ENCODE measurements around the gene CXCL3. TPM values are rescaled to one million over a fixed set of nuclear protein-coding genes. Genes with fewer than 3 reads are reported as not detected.

The CXCL3 gene
- total RNA-seq, 1 experiment from 2014 or later: 8.7 TPM

DNA sequence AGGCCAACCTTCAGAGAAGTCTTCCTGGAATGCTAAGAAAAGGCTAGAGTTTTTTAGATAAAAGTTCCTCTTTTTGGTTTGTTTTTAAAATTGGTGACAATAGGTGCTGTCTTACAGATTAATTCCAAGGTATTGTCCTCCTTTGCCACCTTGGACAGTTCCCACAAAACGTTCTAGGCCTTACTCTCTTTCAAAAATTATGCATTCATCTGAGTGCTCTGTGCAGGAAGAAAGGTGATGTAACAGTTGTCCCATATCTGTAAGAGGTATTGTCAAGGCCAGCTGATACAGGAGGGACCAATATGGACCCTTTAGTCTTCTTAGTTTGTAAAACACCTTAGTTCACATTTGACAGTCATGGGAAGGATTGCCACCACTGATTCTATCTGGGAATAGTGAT, 24.2 kb downstream of the CXCL3 start:
- DNase-seq (ENCODE audit: low read depth): no peak

DNA sequence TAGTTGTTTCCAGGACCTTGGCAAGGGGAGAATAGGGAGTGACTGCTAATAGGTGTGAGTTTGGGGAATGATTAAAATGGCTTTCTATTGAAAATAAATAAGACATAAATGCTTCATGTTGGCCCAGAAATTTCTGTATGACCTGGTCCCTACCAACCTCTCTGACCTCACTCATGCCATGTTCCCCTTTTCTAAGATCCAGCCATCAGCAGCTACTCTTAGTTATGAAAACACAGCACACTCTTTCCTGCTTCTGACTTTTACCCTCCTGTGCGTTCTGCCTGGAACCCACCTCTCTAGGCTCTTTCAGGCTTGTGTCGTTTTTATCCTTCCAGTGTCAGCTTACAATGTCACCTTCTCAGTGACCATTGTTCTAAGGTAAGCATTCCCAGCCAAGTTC, 25.2 kb downstream of the CXCL3 start:
- no peak for DNase-seq (ENCODE audit: low read depth)

- DNase-seq (ENCODE audit: low read depth): no peak
These were observed 26.4 kb downstream of the CXCL3 start for GRCh38 chr4:74012130-74012529.

GRCh38 chr4:74009307-74009706, 29.2 kb downstream of the CXCL3 start:
- no peak for DNase-seq (ENCODE audit: low read depth)

- peak; percentile 95 for DNase-seq (ENCODE audit: low read depth)
These were observed 32.4 kb downstream of the CXCL3 start for GRCh38 chr4:74006009-74006476.

- peak; percentile 71 for DNase-seq (ENCODE audit: low read depth)
These were observed 33.0 kb downstream of the CXCL3 start for GRCh38 chr4:74005528-74005927.

DNA sequence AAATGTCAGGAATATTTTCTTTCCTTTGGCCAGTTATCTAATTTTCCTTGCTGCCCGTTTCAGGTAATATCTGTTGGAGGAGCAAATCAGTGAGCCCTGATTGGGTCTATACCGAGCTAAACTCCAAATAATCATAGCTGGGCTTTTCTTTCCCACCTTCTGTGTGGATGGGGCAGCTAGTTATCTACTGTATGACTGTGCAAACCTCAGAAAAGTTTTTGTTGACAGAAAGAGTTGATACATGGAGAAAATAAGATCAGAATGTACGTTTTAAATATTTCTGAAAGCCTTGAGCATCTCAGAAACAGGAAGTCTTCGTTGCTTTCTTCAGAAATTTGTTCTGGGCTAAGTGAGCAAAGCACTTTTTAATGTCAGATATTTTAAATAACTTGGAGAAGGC, 33.8 kb downstream of the CXCL3 start:
- DNase-seq (ENCODE audit: low read depth): no peak

- no peak for DNase-seq (ENCODE audit: low read depth)
These were observed 38.2 kb downstream of the CXCL3 start for GRCh38 chr4:74000301-74000700.

- DNase-seq (ENCODE audit: low read depth): no peak
These were observed 40.2 kb downstream of the CXCL3 start, which contains the start of gene CXCL5 for GRCh38 chr4:73998040-73999011. CXCL5 (minus strand) TSS chr4:73998677; CDS start chr4:73998581, 96 bp downstream.

DNA sequence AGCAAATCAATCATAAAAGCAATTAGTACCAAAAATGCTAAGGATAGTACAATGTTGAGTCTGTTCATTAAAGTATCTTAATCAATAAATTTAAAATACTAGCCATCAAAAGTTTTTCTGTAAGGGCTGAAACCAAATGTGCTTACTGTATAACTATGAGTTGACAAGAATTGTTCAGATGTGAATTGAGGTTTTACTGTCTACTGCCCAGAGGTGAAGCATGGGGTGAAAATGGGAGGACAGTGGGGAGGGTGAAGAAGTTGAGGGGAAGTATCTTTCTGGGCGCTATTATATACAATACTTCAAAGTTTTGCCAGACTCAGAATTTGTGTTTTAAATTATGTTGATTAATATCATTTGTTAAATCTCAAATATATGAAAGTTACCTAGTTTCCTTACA, 46.4 kb downstream of the CXCL3 start:
- DNase-seq (ENCODE audit: low read depth): no peak

DNA sequence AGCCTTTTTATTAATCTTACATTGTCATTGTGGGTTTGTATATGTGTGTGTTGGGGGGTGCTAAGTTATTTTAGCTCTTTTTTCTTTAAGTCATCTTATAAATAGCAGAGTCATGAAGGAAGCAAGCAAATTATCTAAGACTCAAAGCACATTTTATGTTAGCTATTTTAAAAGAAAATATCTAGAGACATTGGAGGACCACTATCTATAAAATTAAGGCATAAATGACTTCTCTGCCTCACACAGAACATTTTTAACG, 46.8 kb downstream of the CXCL3 start:
- no peak for DNase-seq (ENCODE audit: low read depth)

DNA sequence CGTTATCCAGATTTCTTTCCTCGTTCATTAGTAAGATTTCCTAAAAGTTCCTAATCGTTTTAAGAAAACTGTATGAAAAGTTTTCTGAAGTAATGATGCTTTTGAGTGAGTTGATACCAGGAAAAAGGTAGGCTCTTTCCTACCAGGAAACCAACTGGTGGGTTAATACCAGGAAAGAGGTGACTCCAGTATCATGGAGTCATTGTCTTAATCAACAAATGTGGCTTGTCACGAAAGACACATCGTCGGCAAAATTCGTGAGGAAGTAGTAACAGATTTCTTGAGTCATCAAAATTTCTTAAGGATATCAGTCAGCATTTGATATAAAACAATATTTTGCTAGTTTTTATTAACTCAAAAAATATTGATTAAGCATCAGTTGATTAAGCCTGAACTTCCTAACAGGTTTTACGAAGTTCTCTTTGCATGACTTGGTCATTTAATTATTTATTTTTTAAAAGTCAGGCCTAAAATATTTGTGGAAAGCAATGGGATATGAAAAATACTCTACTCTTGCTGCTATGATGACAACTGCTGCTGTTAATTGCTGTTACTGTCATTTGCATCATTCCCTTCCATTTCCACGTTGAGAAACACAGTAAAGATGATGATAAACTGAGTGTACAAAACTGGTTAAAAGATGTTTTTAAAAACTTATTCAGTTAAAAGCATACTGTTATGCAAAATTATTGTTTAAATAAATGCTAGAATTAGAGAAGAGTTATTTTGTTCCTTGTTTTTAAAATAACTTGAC, 47.3 kb downstream of the CXCL3 start:
- no peak for DNase-seq (ENCODE audit: low read depth)

- no peak for DNase-seq (ENCODE audit: low read depth)
These were observed 48.6 kb downstream of the CXCL3 start for GRCh38 chr4:73989928-73990327.

- no peak for DNase-seq (ENCODE audit: low read depth)
These were observed 49.5 kb downstream of the CXCL3 start for GRCh38 chr4:73989031-73989430.

DNA sequence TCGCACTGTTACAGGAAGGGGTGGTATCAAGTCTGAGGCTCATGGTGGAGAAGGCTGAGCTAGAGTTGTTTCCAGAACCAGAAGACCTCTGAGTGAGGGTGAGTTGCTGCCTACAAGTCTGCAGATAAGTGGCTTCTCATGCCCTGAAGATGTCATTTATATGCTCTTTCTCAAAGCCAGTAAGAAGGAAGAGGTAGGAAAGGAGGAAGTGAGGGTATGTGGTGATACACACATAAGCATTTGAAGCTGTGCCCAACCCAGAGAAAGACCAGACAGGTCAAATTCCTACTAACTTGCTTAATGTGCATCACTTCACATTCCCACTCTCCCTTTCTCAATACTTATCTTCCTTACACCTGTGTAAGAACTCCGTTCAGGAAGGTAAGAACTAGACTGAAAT, 50.4 kb downstream of the CXCL3 start, which contains the start of gene PPBP:
PPBP (minus strand) TSS at position 130 of the 400 bp plus-strand sequence; CDS start at position 43, 87 bp downstream.
- no peak for DNase-seq (ENCODE audit: low read depth)

Other genes starting within 250 kb of the CXCL3 start
- 0.34 and 0.58 TPM in 2 replicates for gene CXCL6, start 202.0 kb downstream of the CXCL3 start, total RNA-seq (2014; rRNA removed)
- not detected in 2 replicates for gene PF4V1, start 185.4 kb downstream of the CXCL3 start, total RNA-seq (2014; rRNA removed)
- 2.0 and 2.9 TPM in 2 replicates for gene CXCL1, start 169.3 kb downstream of the CXCL3 start, total RNA-seq (2014; rRNA removed)
- not detected in 2 replicates for gene PF4, start 56.7 kb downstream of the CXCL3 start, total RNA-seq (2014; rRNA removed)
- 0.64 TPM in 1 of 2 replicates, not detected in the other for gene PPBP, start 50.5 kb downstream of the CXCL3 start, total RNA-seq (2014; rRNA removed)
- gene CXCL5, start 40.0 kb downstream of the CXCL3 start, total RNA-seq (2014; rRNA removed): 0.06 TPM in 1 of 2 replicates, not detected in the other
- 7.3 and 9.9 TPM in 2 replicates for gene CXCL2, start 60.5 kb upstream of the CXCL3 start, total RNA-seq (2014; rRNA removed)
- 11.1 and 19.7 TPM in 2 replicates for gene MTHFD2L, start 119.4 kb upstream of the CXCL3 start, total RNA-seq (2014; rRNA removed)

All from LHCN-M2 (cell line).